ENCODE results near the gene MRPS14. TPM values are rescaled to one million over a fixed set of nuclear protein-coding genes. Genes with fewer than 3 reads are reported as not detected.

The MRPS14 gene
- total and polyA plus RNA-seq, 9 of the 15 experiments (the other 6 are each of a cell fraction or from before 2014, with no cell fraction given) = 38.1 to 231 (median 54.9) TPM

DNA sequence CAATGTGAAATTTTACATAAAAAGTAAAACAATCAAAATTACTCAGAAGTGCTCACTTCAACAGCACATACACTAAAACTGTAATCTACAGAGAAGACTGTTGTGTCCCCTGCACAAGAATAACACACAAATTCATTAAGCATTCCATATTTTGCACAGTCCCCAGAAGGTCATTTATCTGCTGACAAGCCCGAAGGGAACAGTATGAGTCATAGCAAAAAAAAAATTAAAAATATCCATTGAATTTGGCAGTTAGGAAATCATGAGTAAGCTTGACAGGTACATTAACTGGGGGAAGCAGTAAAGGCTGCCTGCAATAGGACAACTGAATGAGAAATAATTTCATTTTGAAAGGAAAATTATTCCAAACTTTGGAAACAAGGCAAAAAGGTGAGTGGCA is 26.7 kb downstream of the MRPS14 start (continued):
- TF ChIP-seq, protein P1, sequence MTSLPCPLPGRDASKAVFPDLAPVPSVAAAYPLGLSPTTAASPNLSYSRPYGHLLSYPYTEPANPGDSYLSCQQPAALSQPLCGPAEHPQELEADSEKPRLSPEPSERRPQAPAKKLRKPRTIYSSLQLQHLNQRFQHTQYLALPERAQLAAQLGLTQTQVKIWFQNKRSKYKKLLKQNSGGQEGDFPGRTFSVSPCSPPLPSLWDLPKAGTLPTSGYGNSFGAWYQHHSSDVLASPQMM (CRISPR knock-in tag; IDR thresholded peaks at IDR 0.05) = no peak
- 0 out of 2 replicates have a peak, but pooled peaks have one; percentile 33 for TF ChIP-seq MAFG (tag; conservative IDR thresholded peaks at IDR 0.05)
- no peak for TF ChIP-seq ZNF324 (CRISPR knock-in tag; IDR thresholded peaks at IDR 0.05)
- TF ChIP-seq, protein P2, sequence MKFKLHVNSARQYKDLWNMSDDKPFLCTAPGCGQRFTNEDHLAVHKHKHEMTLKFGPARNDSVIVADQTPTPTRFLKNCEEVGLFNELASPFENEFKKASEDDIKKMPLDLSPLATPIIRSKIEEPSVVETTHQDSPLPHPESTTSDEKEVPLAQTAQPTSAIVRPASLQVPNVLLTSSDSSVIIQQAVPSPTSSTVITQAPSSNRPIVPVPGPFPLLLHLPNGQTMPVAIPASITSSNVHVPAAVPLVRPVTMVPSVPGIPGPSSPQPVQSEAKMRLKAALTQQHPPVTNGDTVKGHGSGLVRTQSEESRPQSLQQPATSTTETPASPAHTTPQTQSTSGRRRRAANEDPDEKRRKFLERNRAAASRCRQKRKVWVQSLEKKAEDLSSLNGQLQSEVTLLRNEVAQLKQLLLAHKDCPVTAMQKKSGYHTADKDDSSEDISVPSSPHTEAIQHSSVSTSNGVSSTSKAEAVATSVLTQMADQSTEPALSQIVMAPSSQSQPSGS (CRISPR knock-in tag; IDR thresholded peaks at IDR 0.05) = no peak

DNA sequence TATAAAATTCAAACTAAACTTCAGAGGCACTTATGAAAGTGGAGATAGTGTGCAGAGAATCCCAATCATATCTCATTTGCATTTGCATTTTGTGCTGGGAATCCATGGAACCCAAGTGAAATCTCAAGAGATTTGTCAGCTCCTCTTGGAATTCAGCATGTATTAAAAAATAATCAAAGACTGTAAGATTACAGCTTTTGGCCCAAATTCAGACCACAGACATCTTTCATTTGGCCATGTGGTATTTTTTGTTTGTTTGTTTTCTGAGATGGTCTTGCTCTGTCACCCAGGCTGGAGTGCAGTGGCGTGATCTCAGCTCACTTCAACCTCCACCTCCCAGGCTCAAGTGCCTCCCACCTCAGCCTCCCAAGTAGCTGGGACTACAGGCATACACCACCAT is 27.3 kb downstream of the MRPS14 start:
- no peak for FAIRE-seq
- Histone ChIP-seq H3K4me2 (ENCODE audit: insufficient read depth, low read length) (no peak overlapping the region), H3K4me3 (no peak overlapping the region), H3K9ac (ENCODE audit: insufficient read depth in 1 of 2, low read depth in 2 of 2, low read length in 2 of 2) (no peak overlapping the region), H3K27ac (ENCODE audit: extremely low read depth, low read depth, low read length) (peak overlapping the region; percentile 32; the same call in 1 of the 3 replicates), H3K79me2 (ENCODE audit: control insufficient read depth, insufficient read depth, low read length) (peaks cover 35% of the 10 kb centered on the region), H3K9me3 (replicated peaks; ENCODE audit: control insufficient read depth, insufficient read depth, low read depth, low read length) (no peaks in the 10 kb centered on the region), H4K20me1 (replicated peaks; ENCODE audit: control insufficient read depth, insufficient read depth, low read length) (no peaks in the 10 kb centered on the region; the same call in 1 of the 2 replicates), H3K4me1 (replicated peaks in 1 of 2; ENCODE audit: control insufficient read depth in 2 of 2, insufficient read depth in 2 of 2, low read length in 2 of 2) (peaks cover 10 to 23% of the 10 kb centered on the region in 2 experiments; a peak in 3 of 5 replicates), H2AFZ (ENCODE audit: low read depth, low read length) (no peak overlapping the region), H3K27me3 (ENCODE audit: control insufficient read depth in 2 of 2, insufficient read depth in 2 of 2, low read length in 2 of 2) (no peaks in the 10 kb centered on the region), H3K9me1 (ENCODE audit: control insufficient read depth, insufficient read depth, low read length) (no peaks in the 10 kb centered on the region), H3K36me3 (ENCODE audit: control insufficient read depth, insufficient read depth, low read length) (peaks cover 13% of the 10 kb centered on the region)
- intact Hi-C loops (cut with micrococcal nuclease) (loop anchor here (5.0 kb wide), 1 partner anchor 734 kb away; no protein-coding TSS in a partner anchor), in situ Hi-C loops (cut with MboI) (loop anchor here (5.0 to 25.0 kb wide), 2 partner anchors 229 to 734 kb away; no protein-coding TSS in a partner anchor)
- ATAC-seq = no peak
- CTCF ChIA-PET (ENCODE audit: low intra/inter-chr PET ratio) = interaction anchor here (2.3 kb wide), 1 partner anchor 225 kb away, joined by 13 read pairs; no protein-coding TSS in a partner anchor
- no TSS peak for BruUV-seq (replicated peaks)
- WGBS (ENCODE audit: insufficient coverage, low coverage, missing lambda C conversion rate) = 79% methylated on average over 1 of the region's 1 CpG
- POLR2A ChIA-PET = interaction anchor here (0.7 to 1.2 kb wide), 2 partner anchors 18 to 220 kb away, joined by 3 to 5 read pairs; no protein-coding TSS in a partner anchor
- DNase-seq (ENCODE audit: extremely low read depth in 1 of 4, low spot score in 3 of 4) = no peak
- no peak for TF ChIP-seq RFX7 (CRISPR knock-in tag; IDR thresholded peaks at IDR 0.05)
- TF ChIP-seq, protein P3, sequence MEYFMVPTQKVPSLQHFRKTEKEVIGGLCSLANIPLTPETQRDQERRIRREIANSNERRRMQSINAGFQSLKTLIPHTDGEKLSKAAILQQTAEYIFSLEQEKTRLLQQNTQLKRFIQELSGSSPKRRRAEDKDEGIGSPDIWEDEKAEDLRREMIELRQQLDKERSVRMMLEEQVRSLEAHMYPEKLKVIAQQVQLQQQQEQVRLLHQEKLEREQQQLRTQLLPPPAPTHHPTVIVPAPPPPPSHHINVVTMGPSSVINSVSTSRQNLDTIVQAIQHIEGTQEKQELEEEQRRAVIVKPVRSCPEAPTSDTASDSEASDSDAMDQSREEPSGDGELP (CRISPR knock-in tag; IDR thresholded peaks at IDR 0.05; ENCODE audit: borderline replicate concordance) = no peak
- TF ChIP-seq, protein P4, sequence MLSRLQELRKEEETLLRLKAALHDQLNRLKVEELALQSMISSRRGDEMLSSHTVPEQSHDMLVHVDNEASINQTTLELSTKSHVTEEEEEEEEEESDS (CRISPR knock-in tag; IDR thresholded peaks at IDR 0.05) = no peak
- TF ChIP-seq, protein P2 (CRISPR knock-in tag; IDR thresholded peaks at IDR 0.05) = no peak
- TF ChIP-seq KLF10 (CRISPR knock-in tag; IDR thresholded peaks at IDR 0.05) = no peak
- TF ChIP-seq PTTG1 (tag; IDR thresholded peaks at IDR 0.05; ENCODE audit: low read depth) = no peak
- TF ChIP-seq, protein P5, sequence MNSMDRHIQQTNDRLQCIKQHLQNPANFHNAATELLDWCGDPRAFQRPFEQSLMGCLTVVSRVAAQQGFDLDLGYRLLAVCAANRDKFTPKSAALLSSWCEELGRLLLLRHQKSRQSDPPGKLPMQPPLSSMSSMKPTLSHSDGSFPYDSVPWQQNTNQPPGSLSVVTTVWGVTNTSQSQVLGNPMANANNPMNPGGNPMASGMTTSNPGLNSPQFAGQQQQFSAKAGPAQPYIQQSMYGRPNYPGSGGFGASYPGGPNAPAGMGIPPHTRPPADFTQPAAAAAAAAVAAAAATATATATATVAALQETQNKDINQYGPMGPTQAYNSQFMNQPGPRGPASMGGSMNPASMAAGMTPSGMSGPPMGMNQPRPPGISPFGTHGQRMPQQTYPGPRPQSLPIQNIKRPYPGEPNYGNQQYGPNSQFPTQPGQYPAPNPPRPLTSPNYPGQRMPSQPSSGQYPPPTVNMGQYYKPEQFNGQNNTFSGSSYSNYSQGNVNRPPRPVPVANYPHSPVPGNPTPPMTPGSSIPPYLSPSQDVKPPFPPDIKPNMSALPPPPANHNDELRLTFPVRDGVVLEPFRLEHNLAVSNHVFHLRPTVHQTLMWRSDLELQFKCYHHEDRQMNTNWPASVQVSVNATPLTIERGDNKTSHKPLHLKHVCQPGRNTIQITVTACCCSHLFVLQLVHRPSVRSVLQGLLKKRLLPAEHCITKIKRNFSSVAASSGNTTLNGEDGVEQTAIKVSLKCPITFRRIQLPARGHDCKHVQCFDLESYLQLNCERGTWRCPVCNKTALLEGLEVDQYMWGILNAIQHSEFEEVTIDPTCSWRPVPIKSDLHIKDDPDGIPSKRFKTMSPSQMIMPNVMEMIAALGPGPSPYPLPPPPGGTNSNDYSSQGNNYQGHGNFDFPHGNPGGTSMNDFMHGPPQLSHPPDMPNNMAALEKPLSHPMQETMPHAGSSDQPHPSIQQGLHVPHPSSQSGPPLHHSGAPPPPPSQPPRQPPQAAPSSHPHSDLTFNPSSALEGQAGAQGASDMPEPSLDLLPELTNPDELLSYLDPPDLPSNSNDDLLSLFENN (IDR thresholded peaks at IDR 0.05; ENCODE audit: low read depth in 2 of 2, low read length in 2 of 2) = no peak
- TF ChIP-seq ZNF589 (CRISPR knock-in tag; IDR thresholded peaks at IDR 0.05; ENCODE audit: low read depth) = no peak
- no peak for TF ChIP-seq NCOA1 (IDR thresholded peaks at IDR 0.05; ENCODE audit: low read depth)

All from K562 (cell line).